MM.1S (cell line): ENCODE data around the gene PTPRN2.
"Not testable (repeated sequence)": the region's sequence is repeated elsewhere in the genome, so short reads cannot be mapped to it uniquely, and the experiment has no call there.

Source experiments
- EZH2 ChIP-seq: fragments of 300-600 bp; sonication (generic); optimal IDR thresholded peaks from 2 replicates; pipeline ENCODE3; 2017; ENCODE audit warnings: low read depth, mild to moderate bottlenecking, antibody characterized with exemption, low read length, mixed read lengths
- TF ChIP-seq, protein P1 (sequence below): fragments of 300-600 bp; sonication (generic); IDR thresholded peaks from 2 replicates; pipeline ENCODE4 v1.5.1; 2016; ENCODE audit warnings: antibody characterized with exemption, low read length, mixed read lengths

DNA sequence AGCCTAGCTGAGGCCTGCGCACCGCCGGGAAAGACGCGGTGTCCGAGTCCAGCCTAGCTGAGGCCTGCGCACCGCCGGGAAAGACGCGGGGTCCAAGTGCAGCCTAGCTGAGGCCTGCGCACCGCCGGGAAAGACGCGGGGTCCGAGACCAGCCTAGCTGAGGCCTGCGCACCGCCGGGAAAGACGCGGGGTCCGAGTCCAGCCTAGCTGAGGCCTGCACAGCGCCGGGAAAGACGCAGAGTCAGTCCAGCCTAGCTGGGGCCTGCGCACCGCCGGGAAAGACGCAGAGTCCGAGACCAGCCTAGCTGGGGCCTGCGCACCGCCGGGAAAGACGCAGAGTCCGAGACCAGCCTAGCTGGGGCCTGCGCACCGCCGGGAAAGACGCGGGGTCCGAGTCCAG is 161.9 kb downstream of the PTPRN2 start:
- TF ChIP-seq, protein P1, sequence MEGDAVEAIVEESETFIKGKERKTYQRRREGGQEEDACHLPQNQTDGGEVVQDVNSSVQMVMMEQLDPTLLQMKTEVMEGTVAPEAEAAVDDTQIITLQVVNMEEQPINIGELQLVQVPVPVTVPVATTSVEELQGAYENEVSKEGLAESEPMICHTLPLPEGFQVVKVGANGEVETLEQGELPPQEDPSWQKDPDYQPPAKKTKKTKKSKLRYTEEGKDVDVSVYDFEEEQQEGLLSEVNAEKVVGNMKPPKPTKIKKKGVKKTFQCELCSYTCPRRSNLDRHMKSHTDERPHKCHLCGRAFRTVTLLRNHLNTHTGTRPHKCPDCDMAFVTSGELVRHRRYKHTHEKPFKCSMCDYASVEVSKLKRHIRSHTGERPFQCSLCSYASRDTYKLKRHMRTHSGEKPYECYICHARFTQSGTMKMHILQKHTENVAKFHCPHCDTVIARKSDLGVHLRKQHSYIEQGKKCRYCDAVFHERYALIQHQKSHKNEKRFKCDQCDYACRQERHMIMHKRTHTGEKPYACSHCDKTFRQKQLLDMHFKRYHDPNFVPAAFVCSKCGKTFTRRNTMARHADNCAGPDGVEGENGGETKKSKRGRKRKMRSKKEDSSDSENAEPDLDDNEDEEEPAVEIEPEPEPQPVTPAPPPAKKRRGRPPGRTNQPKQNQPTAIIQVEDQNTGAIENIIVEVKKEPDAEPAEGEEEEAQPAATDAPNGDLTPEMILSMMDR: not testable (repeated sequence)
- not testable (repeated sequence) for TF ChIP-seq EZH2
